Activated naive CD8-positive, alpha-beta T cell treated with anti-CD3 and anti-CD28 coated beads, Interleukin-2, amount 10 ng/mL, durations not matched to agents 7 days and 5 days (primary cell): Measurements from ENCODE around the gene SPTSSA. TPM values are rescaled to one million over a fixed set of nuclear protein-coding genes. Genes with fewer than 3 reads are reported as not detected.
"Not testable (repeated sequence)": the region's sequence is repeated elsewhere in the genome, so short reads cannot be mapped to it uniquely, and the experiment has no call there.

Source experiments
- ATAC-seq: fragments of 150-1000 bp; cut with Tn5 transposase; one replicate; pipeline ENCODE4 v1.10.0; 2021; ENCODE audit warnings: low read depth, moderate library complexity
- POLR2A ChIA-PET: fragments of 350-600 bp; sonication (Branson Sonifier 250); formaldehyde crosslinking; loops from one replicate; lab custom pipeline; 2021; ENCODE audit warnings: antibody characterized with exemption; lab: Charles Lee
- DNase-seq: peaks from one replicate; pipeline ENCODE4 v3.0.0; 2021
- H3K27ac Mint-ChIP-seq: one replicate; pipeline ENCODE4 v1.8.0; 2022; ENCODE audit warnings: mild to moderate bottlenecking, mixed read lengths
- H3K27me3 Mint-ChIP-seq: one replicate; pipeline ENCODE4 v1.8.0; 2022; ENCODE audit warnings: mild to moderate bottlenecking, moderate library complexity, mixed read lengths
- H3K36me3 Mint-ChIP-seq: one replicate; pipeline ENCODE4 v1.8.0; 2021; ENCODE audit warnings: mild to moderate bottlenecking, mixed read lengths
- H3K4me1 Mint-ChIP-seq: one replicate; pipeline ENCODE4 v1.8.0; 2021; ENCODE audit warnings: mixed read lengths
- H3K4me3 Mint-ChIP-seq: one replicate; pipeline ENCODE4 v1.8.0; 2022; ENCODE audit warnings: mild to moderate bottlenecking, moderate library complexity, mixed read lengths
- H3K9me3 Mint-ChIP-seq: one replicate; pipeline ENCODE4 v1.8.0; 2021; ENCODE audit warnings: mixed read lengths
- total RNA-seq, 2 experiments: library from RNA; stranded (reverse); gene quantifications; one replicate each; pipeline ENCODE4 v1.2.3, GENCODE V29; 2021

The SPTSSA gene
- total RNA-seq, result 10 to 100 TPM; 10.3 to 11.5 TPM

GRCh38 chr14:34462132-34462893 lies at the start of gene SPTSSA:
Gene SPTSSA, minus strand, starts transcription at chr14:34462240. Its CDS starts 33 bp downstream, at chr14:34462207.
- ATAC-seq (peak; percentile 98), DNase-seq (peak; percentile 92)
- H3K4me1 Mint-ChIP-seq, result peaks cover 14% of the 10 kb centered on the region
- H3K4me3 Mint-ChIP-seq, result peak within 1 kb of the TSS; percentile 89
- POLR2A ChIA-PET, result no interaction called here
- peak within 1 kb of the TSS; percentile 92 for H3K27ac Mint-ChIP-seq
- peaks cover 1% of the 10 kb centered on the region for H3K36me3 Mint-ChIP-seq
- no peaks in the 10 kb centered on the region for H3K27me3 Mint-ChIP-seq
- H3K9me3 Mint-ChIP-seq, result no peaks in the 10 kb centered on the region

- no peaks in the 10 kb centered on the region for H3K36me3 Mint-ChIP-seq
- POLR2A ChIA-PET, result no interaction called here
- no peaks in the 10 kb centered on the region for H3K4me1 Mint-ChIP-seq
- H3K27me3 Mint-ChIP-seq, result no peaks in the 10 kb centered on the region
- no peak overlapping the region for H3K4me3 Mint-ChIP-seq
- DNase-seq (no peak), ATAC-seq (no peak)
- H3K27ac Mint-ChIP-seq, result no peak overlapping the region
- no peaks in the 10 kb centered on the region for H3K9me3 Mint-ChIP-seq
These were observed 45.8 kb upstream of the SPTSSA start for GRCh38 chr14:34507884-34508283.

DNA sequence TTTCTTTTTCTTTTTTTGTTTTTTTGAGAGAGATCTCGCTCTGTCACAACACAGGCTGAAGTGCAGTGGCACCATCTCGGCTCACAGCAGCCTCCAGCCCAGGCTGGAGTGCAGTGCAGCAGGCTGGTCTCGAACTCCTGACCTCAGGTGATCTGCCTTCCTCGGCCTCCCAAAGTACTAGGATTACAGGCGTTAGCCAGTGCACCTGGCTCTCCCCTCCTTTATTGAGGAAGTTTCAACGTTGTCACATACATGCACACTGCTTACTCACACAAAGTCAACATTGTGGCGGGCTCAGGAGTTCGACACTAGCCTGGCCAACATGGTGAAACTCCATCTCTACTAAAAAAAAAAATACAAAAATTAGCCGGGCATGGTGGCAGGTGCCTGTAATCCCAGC lies 45.4 kb upstream of the SPTSSA start:
- Mint-ChIP-seq H3K4me3 (no peak overlapping the region), H3K27ac (no peak overlapping the region), H3K9me3 (no peaks in the 10 kb centered on the region), H3K4me1 (no peaks in the 10 kb centered on the region), H3K36me3 (no peaks in the 10 kb centered on the region), H3K27me3 (no peaks in the 10 kb centered on the region)
- no peak for ATAC-seq
- no peak for DNase-seq
- POLR2A ChIA-PET, result no interaction called here

DNA sequence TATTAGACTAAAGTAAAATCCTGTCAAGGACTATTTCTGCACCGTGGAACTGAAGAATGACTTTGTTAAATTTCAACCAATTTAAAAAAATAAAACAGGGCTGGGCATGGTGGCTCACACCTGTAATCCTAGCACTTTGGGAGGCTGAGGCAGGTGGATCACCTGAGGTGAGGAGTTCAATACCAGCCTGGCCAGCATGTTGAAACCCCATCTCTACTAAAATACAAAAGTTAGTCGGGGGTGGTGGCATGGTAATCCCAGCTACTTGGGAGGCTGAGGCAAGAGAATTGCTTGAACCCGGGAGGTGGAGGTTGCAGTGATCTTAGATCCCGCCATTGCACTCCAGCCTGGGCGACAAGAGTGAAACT lies 43.1 kb upstream of the SPTSSA start:
- H3K27ac Mint-ChIP-seq, H3K4me3 Mint-ChIP-seq: not testable (repeated sequence)

GRCh38 chr14:34504027-34504426 lies 42.0 kb upstream of the SPTSSA start:
- POLR2A ChIA-PET, H3K27me3 Mint-ChIP-seq, H3K36me3 Mint-ChIP-seq, ATAC-seq, H3K9me3 Mint-ChIP-seq, H3K4me3 Mint-ChIP-seq, H3K4me1 Mint-ChIP-seq, H3K27ac Mint-ChIP-seq, DNase-seq: not testable (repeated sequence)

More for the DNA sequence above, 43.1 kb upstream of the SPTSSA start:
- H3K27me3 Mint-ChIP-seq, DNase-seq, H3K4me1 Mint-ChIP-seq, ATAC-seq, H3K9me3 Mint-ChIP-seq, H3K36me3 Mint-ChIP-seq, POLR2A ChIA-PET: not testable (repeated sequence)

- Mint-ChIP-seq H3K4me1 (peaks cover 2% of the 10 kb centered on the region), H3K27me3 (peaks cover 2% of the 10 kb centered on the region), H3K4me3 (no peak overlapping the region), H3K36me3 (no peaks in the 10 kb centered on the region), H3K27ac (no peak overlapping the region), H3K9me3 (no peaks in the 10 kb centered on the region)
- POLR2A ChIA-PET, result no interaction called here
- no peak for ATAC-seq
- no peak for DNase-seq
These were observed 40.6 kb upstream of the SPTSSA start for GRCh38 chr14:34502545-34503225.

GRCh38 chr14:34502001-34502400 lies 40.0 kb upstream of the SPTSSA start:
- Mint-ChIP-seq H3K36me3 (no peaks in the 10 kb centered on the region), H3K4me1 (peaks cover 2% of the 10 kb centered on the region), H3K27me3 (peaks cover 2% of the 10 kb centered on the region), H3K9me3 (no peaks in the 10 kb centered on the region), H3K27ac (no peak overlapping the region), H3K4me3 (no peak overlapping the region)
- POLR2A ChIA-PET, result no interaction called here
- ATAC-seq (no peak), DNase-seq (no peak)

GRCh38 chr14:34501004-34501580 lies 39.1 kb upstream of the SPTSSA start:
- peaks cover 2% of the 10 kb centered on the region for H3K27me3 Mint-ChIP-seq
- POLR2A ChIA-PET, result no interaction called here
- no peaks in the 10 kb centered on the region for H3K9me3 Mint-ChIP-seq
- ATAC-seq (no peak), DNase-seq (no peak)
- H3K36me3 Mint-ChIP-seq, result no peaks in the 10 kb centered on the region
- H3K4me1 Mint-ChIP-seq, result peaks cover 2% of the 10 kb centered on the region
- H3K27ac Mint-ChIP-seq, result no peak overlapping the region
- H3K4me3 Mint-ChIP-seq, result no peak overlapping the region

GRCh38 chr14:34498684-34499412 lies 36.8 kb upstream of the SPTSSA start:
- no peak overlapping the region for H3K4me3 Mint-ChIP-seq
- no peaks in the 10 kb centered on the region for H3K9me3 Mint-ChIP-seq
- H3K27ac Mint-ChIP-seq, result no peak overlapping the region
- H3K36me3 Mint-ChIP-seq, result no peaks in the 10 kb centered on the region
- ATAC-seq (peak; percentile 42), DNase-seq (no peak)
- POLR2A ChIA-PET, result no interaction called here
- peaks cover 2% of the 10 kb centered on the region for H3K4me1 Mint-ChIP-seq
- peaks cover 2% of the 10 kb centered on the region for H3K27me3 Mint-ChIP-seq

- H3K27me3 Mint-ChIP-seq, result peaks cover 2% of the 10 kb centered on the region
- H3K36me3 Mint-ChIP-seq, result no peaks in the 10 kb centered on the region
- POLR2A ChIA-PET, result interaction anchor here (0.5 kb wide), 1 partner anchor 10 kb away, joined by 6 read pairs; no protein-coding TSS in a partner anchor
- H3K4me3 Mint-ChIP-seq, result no peak overlapping the region
- H3K27ac Mint-ChIP-seq, result no peak overlapping the region
- H3K9me3 Mint-ChIP-seq, result no peaks in the 10 kb centered on the region
- ATAC-seq (no peak), DNase-seq (no peak)
- peaks cover 2% of the 10 kb centered on the region for H3K4me1 Mint-ChIP-seq
These were observed 34.9 kb upstream of the SPTSSA start for GRCh38 chr14:34496679-34497513.

DNA sequence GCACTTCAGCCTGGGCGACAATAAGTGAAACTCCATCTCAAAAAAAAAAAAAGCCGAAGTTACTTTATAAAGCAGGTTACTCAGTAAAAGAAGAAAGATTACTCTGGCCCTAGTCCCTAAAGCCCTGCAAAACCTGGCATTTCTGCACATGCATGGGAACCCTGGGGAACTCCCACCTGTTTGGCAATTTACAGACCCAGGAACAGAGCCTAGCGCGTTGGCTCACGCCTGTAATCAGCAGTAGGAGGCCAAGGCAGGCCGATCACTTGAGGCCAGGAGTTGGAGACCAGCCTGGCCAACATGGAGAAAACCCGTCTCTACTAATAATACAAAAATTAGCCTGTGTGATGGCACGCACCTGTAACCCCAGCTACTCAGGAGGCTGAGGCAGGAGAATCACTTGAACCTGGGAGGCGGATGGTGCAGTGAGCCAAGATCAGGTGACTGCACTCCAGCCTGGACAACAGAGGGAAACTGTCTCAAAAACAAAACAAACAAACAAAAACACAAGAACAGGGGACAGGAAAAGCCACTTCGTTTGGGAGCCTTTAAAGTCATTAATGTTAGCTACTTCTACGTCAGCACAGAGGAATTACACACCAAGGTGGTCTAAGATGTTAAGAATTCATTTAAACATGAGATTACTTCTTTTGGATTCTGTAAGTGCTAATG lies 34.1 kb upstream of the SPTSSA start:
- peaks cover 2% of the 10 kb centered on the region for H3K4me1 Mint-ChIP-seq
- no peak for DNase-seq
- POLR2A ChIA-PET, result interaction anchor here (0.5 kb wide), 1 partner anchor 9 kb away, joined by 6 read pairs; no protein-coding TSS in a partner anchor
- H3K27me3 Mint-ChIP-seq, result peaks cover 2% of the 10 kb centered on the region
- no peaks in the 10 kb centered on the region for H3K9me3 Mint-ChIP-seq
- H3K4me3 Mint-ChIP-seq, result no peak overlapping the region
- H3K36me3 Mint-ChIP-seq, result no peaks in the 10 kb centered on the region
- no peak overlapping the region for H3K27ac Mint-ChIP-seq
- ATAC-seq, result no peak

- no peaks in the 10 kb centered on the region for H3K27me3 Mint-ChIP-seq
- POLR2A ChIA-PET, result no interaction called here
- no peaks in the 10 kb centered on the region for H3K9me3 Mint-ChIP-seq
- no peaks in the 10 kb centered on the region for H3K4me1 Mint-ChIP-seq
- no peak overlapping the region for H3K4me3 Mint-ChIP-seq
- H3K27ac Mint-ChIP-seq, result no peak overlapping the region
- DNase-seq (no peak), ATAC-seq (no peak)
- no peaks in the 10 kb centered on the region for H3K36me3 Mint-ChIP-seq
These were observed 27.3 kb upstream of the SPTSSA start for GRCh38 chr14:34489324-34489723.
